GM19395 (cell line): Measurements from ENCODE around the gene SRC.

Experiments
- ATAC-seq: cut with Tn5 transposase; IDR thresholded peaks from one replicate; pipeline ENCODE4 v1.9.1; 2021; ENCODE audit warnings: mild to moderate bottlenecking, moderate library complexity; ENCODE audit not compliant: unreplicated experiment

Gene SRC

GRCh38 chr20:37380864-37381579 is 35.1 kb downstream of the SRC start:
- ATAC-seq, result no peak

- no peak for ATAC-seq
Observed at GRCh38 chr20:37381621-37382471, 35.9 kb downstream of the SRC start.

- ATAC-seq, result no peak
Observed at GRCh38 chr20:37382482-37383120, 36.7 kb downstream of the SRC start.

- ATAC-seq, result no peak
Observed at GRCh38 chr20:37383229-37383989, 37.5 kb downstream of the SRC start.

- no peak for ATAC-seq
Observed at GRCh38 chr20:37384683-37385174, 38.8 kb downstream of the SRC start.

GRCh38 chr20:37385176-37385575 is 39.2 kb downstream of the SRC start:
- no peak for ATAC-seq

- no peak for ATAC-seq
Observed at GRCh38 chr20:37385659-37386504, 39.9 kb downstream of the SRC start.

GRCh38 chr20:37386505-37387251 is 40.7 kb downstream of the SRC start:
- no peak for ATAC-seq

- ATAC-seq, result no peak
Observed at GRCh38 chr20:37387519-37388269, 41.8 kb downstream of the SRC start.

- no peak for ATAC-seq
Observed at GRCh38 chr20:37388831-37389230, 42.9 kb downstream of the SRC start.

- no peak for ATAC-seq
Observed at GRCh38 chr20:37389241-37389747, 43.4 kb downstream of the SRC start.

- no peak for ATAC-seq
Observed at GRCh38 chr20:37389844-37390275, 43.9 kb downstream of the SRC start.

- ATAC-seq, result no peak
Observed at GRCh38 chr20:37390503-37390890, 44.6 kb downstream of the SRC start.

- no peak for ATAC-seq
Observed at GRCh38 chr20:37390891-37391525, 45.1 kb downstream of the SRC start.

GRCh38 chr20:37392441-37393195 is 46.7 kb downstream of the SRC start:
- ATAC-seq, result no peak

GRCh38 chr20:37393196-37393862 is 47.4 kb downstream of the SRC start:
- ATAC-seq, result no peak
